ENCODE results near the gene CARF.
"Not testable (repeated sequence)": the region's sequence is repeated elsewhere in the genome, so short reads cannot be mapped to it uniquely, and the experiment has no call there.

CARF gene

DNA sequence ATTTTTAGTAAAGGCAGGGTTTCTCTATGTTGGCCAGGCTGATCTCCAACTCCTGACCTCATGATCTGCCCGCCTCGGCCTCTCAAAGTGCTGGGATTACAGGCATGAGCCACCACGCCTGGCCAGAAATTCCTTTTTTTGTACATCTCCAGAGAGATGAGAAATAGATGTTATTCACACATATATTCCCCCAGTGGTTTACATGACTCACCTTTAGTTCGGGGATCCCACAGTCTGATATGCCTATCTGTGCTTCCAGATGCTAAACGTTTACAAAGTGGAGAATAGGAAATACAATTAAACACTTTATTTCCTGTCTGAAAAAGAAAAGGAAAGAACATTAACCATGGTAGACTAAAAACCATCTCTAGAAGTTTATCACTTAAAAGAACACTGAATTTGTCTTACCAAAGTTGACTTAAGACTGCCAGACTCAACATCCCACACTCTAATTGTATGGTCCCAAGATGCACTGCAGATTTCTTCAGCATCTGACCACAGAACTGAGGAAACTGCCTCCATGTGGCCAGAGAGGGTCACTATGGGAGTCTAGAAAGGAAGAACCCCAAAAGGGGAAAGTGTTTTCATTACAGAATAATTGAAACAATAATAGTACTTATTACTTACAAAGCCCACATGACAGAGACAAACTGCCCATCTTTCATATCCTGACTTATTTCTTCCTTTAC lies 27.9 kb upstream of the CARF start:
- H3K4me3 ChIP-seq (ENCODE audit: control insufficient read depth, low read depth, low read length): no peak overlapping the region
- peak; percentile 65 for DNase-seq (ENCODE audit: low read depth)
- TF ChIP-seq, protein P1, sequence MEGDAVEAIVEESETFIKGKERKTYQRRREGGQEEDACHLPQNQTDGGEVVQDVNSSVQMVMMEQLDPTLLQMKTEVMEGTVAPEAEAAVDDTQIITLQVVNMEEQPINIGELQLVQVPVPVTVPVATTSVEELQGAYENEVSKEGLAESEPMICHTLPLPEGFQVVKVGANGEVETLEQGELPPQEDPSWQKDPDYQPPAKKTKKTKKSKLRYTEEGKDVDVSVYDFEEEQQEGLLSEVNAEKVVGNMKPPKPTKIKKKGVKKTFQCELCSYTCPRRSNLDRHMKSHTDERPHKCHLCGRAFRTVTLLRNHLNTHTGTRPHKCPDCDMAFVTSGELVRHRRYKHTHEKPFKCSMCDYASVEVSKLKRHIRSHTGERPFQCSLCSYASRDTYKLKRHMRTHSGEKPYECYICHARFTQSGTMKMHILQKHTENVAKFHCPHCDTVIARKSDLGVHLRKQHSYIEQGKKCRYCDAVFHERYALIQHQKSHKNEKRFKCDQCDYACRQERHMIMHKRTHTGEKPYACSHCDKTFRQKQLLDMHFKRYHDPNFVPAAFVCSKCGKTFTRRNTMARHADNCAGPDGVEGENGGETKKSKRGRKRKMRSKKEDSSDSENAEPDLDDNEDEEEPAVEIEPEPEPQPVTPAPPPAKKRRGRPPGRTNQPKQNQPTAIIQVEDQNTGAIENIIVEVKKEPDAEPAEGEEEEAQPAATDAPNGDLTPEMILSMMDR (conservative IDR thresholded peaks at IDR 0.05; ENCODE audit: control insufficient read depth, insufficient read depth, low read depth, low read length): peak; percentile 20

GRCh38 chr2:202885190-202885589 lies 26.9 kb upstream of the CARF start:
- TF ChIP-seq, protein P1 (conservative IDR thresholded peaks at IDR 0.05; ENCODE audit: control insufficient read depth, insufficient read depth, low read depth, low read length): no peak
- no peak overlapping the region for H3K4me3 ChIP-seq (ENCODE audit: control insufficient read depth, low read depth, low read length)
- DNase-seq (ENCODE audit: low read depth): no peak

DNA sequence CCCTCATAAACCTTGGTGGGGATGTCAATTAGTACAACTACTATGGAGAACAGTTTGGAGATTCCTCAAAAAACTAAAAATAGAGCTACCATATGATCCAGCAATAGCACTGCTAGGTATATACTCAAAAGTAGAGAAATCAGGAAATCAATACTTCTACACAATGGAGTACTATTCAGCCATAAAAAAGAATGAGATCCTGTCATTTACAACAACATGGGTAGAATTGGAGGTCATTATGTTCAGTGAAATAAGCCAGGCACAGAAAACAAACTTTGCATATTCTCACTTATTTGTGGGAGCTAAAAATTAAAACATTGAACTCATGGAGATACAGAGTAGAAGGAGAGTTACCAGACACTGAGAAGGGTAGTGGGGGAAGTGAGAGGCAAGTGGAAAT lies 6.6 kb upstream of the CARF start:
- not testable (repeated sequence) for H3K4me3 ChIP-seq (ENCODE audit: control insufficient read depth, low read depth, low read length); DNase-seq (ENCODE audit: low read depth)

GRCh38 chr2:202908186-202908585 lies 3.9 kb upstream of the CARF start:
- no peak for DNase-seq (ENCODE audit: low read depth)
- H3K4me3 ChIP-seq (ENCODE audit: control insufficient read depth, low read depth, low read length): no peak overlapping the region
- TF ChIP-seq, protein P1 (conservative IDR thresholded peaks at IDR 0.05; ENCODE audit: control insufficient read depth, insufficient read depth, low read depth, low read length): no peak

- no peak overlapping the region for H3K4me3 ChIP-seq (ENCODE audit: control insufficient read depth, low read depth, low read length)
- DNase-seq (ENCODE audit: low read depth): peak; percentile 29
- TF ChIP-seq, protein P1 (conservative IDR thresholded peaks at IDR 0.05; ENCODE audit: control insufficient read depth, insufficient read depth, low read depth, low read length): no peak
Observed at GRCh38 chr2:202909394-202910192, 2.5 kb upstream of the CARF start.

DNA sequence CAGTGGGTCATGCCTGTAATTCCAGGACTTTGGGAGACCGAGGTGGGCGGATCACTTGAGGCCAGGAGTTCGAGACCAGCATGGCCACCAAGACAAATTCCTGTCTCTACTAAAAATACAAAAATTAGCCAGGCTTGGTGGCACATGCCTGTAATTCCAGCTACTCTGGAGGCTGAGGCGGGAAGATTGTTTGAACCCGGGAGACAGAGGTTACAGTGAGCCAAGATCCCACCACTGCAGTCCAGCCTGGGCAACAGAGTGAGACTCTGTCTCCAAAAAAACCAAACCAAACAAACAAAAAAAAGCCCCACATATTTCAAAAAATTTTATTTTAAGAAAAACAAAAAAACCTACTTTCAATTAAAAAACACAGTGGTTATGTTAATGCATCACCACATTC lies 1.8 kb upstream of the CARF start:
- peak overlapping the region; percentile 100 for H3K4me3 ChIP-seq (ENCODE audit: control insufficient read depth, low read depth, low read length)
- not testable (repeated sequence) for DNase-seq (ENCODE audit: low read depth)

- peak overlapping the region; percentile 100 for H3K4me3 ChIP-seq (ENCODE audit: control insufficient read depth, low read depth, low read length)
- DNase-seq (ENCODE audit: low read depth): no peak
- TF ChIP-seq, protein P1 (conservative IDR thresholded peaks at IDR 0.05; ENCODE audit: control insufficient read depth, insufficient read depth, low read depth, low read length): no peak
Observed at GRCh38 chr2:202910698-202911097, 1.4 kb upstream of the CARF start.

Data from fibroblast of mammary gland (primary cell).